Left cardiac atrium (tissue), 4 donors: ENCODE data around the gene ZSWIM8. TPM values are rescaled to one million over a fixed set of nuclear protein-coding genes. Genes with fewer than 3 reads are reported as not detected.
"Not testable (repeated sequence)": the region's sequence is repeated elsewhere in the genome, so short reads cannot be mapped to it uniquely, and the experiment has no call there.

ENCODE experiments used
- ATAC-seq, 2 donors: fragments of 200-7000 bp; cut with Tn5 transposase; one replicate each; pipeline ENCODE4 v1.9.1; 2020; ENCODE audit warnings: mild to moderate bottlenecking in 2 of 2, moderate library complexity in 2 of 2
- DNase-seq: peaks from one replicate; pipeline ENCODE4 v3.0.0-alpha.2; 2020
- intact Hi-C, 2 donors: fragments of 100-400 bp; cut with DNase I; formaldehyde crosslinking; loops; one replicate each; pipeline versions ENCODE4 v1.14.1 to v1.15.1; 2022 to 2023
- total RNA-seq, 2 donors: library from RNA; stranded (reverse); fragmentation: NEBNext Ultra II Directional; extraction: Animal tissue kit (Norgen Biotek cat#: 25700); gene quantifications; one replicate each; pipeline ENCODE4 v1.2.1, GENCODE V29; 2021
- donor health status: DM: no; HTN: yes; CAD: no.
- donor health status: DM: no; HTN: yes; CAD: no; lungs with severe emphysema.
- donor health status: DM: yes; HTN: yes; CAD: no.
- donor health status: Dilated cardiomyopathy.

The ZSWIM8 gene
- total RNA-seq, 2 donors from 2014 or later, result 50.7 to 61.6 TPM

- intact Hi-C loops, result no loop called here
- peak; percentile 86 for DNase-seq
- peak; percentile 88 to 90 for ATAC-seq
Observed at GRCh38 chr10:73772281-73773151, 12.9 kb upstream of the ZSWIM8 start.

GRCh38 chr10:73773152-73773879 lies 12.1 kb upstream of the ZSWIM8 start:
- no peak for DNase-seq
- no peak for ATAC-seq
- intact Hi-C loops, result no loop called here

GRCh38 chr10:73774637-73775036 lies 10.8 kb upstream of the ZSWIM8 start:
- no peak for ATAC-seq
- intact Hi-C loops, result no loop called here
- DNase-seq, result no peak

GRCh38 chr10:73779018-73779417 lies 6.4 kb upstream of the ZSWIM8 start:
- DNase-seq (no peak), ATAC-seq (no peak)
- intact Hi-C loops, result no loop called here

GRCh38 chr10:73779539-73780197 lies 5.7 kb upstream of the ZSWIM8 start:
- DNase-seq (no peak), ATAC-seq (no peak)
- intact Hi-C loops, result no loop called here

GRCh38 chr10:73780301-73780700 lies 5.1 kb upstream of the ZSWIM8 start:
- intact Hi-C loops, result no loop called here
- no peak for ATAC-seq

GRCh38 chr10:73780966-73781365 lies 4.4 kb upstream of the ZSWIM8 start:
- intact Hi-C loops, result no loop called here
- no peak for ATAC-seq

More at GRCh38 chr10:73780301-73780700, 5.1 kb upstream of the ZSWIM8 start:
- no peak for DNase-seq

GRCh38 chr10:73781548-73781878 lies 3.9 kb upstream of the ZSWIM8 start:
- DNase-seq (no peak), ATAC-seq (no peak)
- intact Hi-C loops, result no loop called here

More at GRCh38 chr10:73780966-73781365, 4.4 kb upstream of the ZSWIM8 start:
- DNase-seq, result no peak

- intact Hi-C loops, result no loop called here
- peak; percentile 72 to 77 for ATAC-seq
- peak; percentile 95 for DNase-seq
Observed at GRCh38 chr10:73781879-73782748, 3.3 kb upstream of the ZSWIM8 start, which contains the start of gene CHCHD1. CHCHD1 (plus strand) TSS chr10:73782048; CDS start chr10:73782076, 28 bp downstream.

GRCh38 chr10:73782749-73783085 lies 2.7 kb upstream of the ZSWIM8 start:
- DNase-seq (no peak), ATAC-seq (no peak)
- intact Hi-C loops, result no loop called here

- intact Hi-C loops, result no loop called here
- ATAC-seq, result peak; percentile 38 to 54
Observed at GRCh38 chr10:73785721-73786511, 510 bp downstream of the ZSWIM8 start.

GRCh38 chr10:73786512-73786885 lies 1.1 kb downstream of the ZSWIM8 start:
- intact Hi-C loops, result no loop called here
- DNase-seq (no peak), ATAC-seq (no peak)

More at GRCh38 chr10:73785721-73786511, 510 bp downstream of the ZSWIM8 start:
- DNase-seq, result no peak

- DNase-seq, ATAC-seq, intact Hi-C loops: not testable (repeated sequence)
Observed at GRCh38 chr10:73787031-73787800, 1.8 kb downstream of the ZSWIM8 start.

- intact Hi-C loops, result no loop called here
- DNase-seq (no peak), ATAC-seq (no peak)
Observed at GRCh38 chr10:73788864-73789658, 3.7 kb downstream of the ZSWIM8 start.

GRCh38 chr10:73789659-73790055 lies 4.3 kb downstream of the ZSWIM8 start:
- DNase-seq (no peak), ATAC-seq (no peak)
- intact Hi-C loops, result no loop called here

- DNase-seq (no peak), ATAC-seq (no peak)
- intact Hi-C loops, result no loop called here
Observed at GRCh38 chr10:73790886-73791625, 5.7 kb downstream of the ZSWIM8 start.
